ENCODE results near the gene CNTN5. TPM values are rescaled to one million over a fixed set of nuclear protein-coding genes. Genes with fewer than 3 reads are reported as not detected.
A peak's percentile ranks its signal among the peaks of the same experiment; 100 is the strongest.
"Not testable (repeated sequence)": the region's sequence is repeated elsewhere in the genome, so short reads cannot be mapped to it uniquely, and the experiment has no call there.

Gene CNTN5
- total RNA-seq, 1 donor from 2014 or later: not detected

DNA sequence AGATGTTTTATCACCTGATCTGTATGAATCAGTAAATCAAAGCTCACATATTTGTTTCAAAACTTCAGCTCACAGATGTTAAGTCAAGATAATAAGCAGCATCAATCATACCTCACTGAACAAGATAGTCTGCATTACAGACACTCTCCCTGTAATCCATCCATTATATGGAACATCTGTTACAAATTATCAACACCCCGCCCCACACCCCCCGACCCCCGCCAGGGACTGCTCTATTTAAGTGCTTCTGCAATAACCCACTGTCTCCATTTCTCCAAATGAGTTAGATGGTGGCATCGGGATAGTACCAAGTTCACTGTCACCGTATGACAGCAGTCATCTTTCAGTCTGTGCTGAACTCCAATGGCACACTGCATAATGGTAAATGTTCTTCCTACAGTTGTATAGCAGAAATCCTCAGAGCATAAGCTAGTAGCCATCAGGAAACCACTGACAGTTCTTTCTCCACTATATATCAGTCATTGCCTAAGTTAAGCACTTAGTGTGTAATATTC, 1219.3 kb downstream of the CNTN5 start:
- no peak overlapping the region for H3K4me3 Mint-ChIP-seq (ENCODE audit: unreplicated experiment)
- no peak overlapping the region for H3K27ac Mint-ChIP-seq (ENCODE audit: unreplicated experiment)
- DNase-seq (ENCODE audit: low spot score): no peak
- peaks cover 7% of the 10 kb centered on the region for H3K27me3 Mint-ChIP-seq (ENCODE audit: low read depth)
- no peaks in the 10 kb centered on the region for H3K4me1 Mint-ChIP-seq (ENCODE audit: low read depth)
- no peaks in the 10 kb centered on the region for H3K9me3 Mint-ChIP-seq (ENCODE audit: low read depth)
- TF ChIP-seq, protein P1, sequence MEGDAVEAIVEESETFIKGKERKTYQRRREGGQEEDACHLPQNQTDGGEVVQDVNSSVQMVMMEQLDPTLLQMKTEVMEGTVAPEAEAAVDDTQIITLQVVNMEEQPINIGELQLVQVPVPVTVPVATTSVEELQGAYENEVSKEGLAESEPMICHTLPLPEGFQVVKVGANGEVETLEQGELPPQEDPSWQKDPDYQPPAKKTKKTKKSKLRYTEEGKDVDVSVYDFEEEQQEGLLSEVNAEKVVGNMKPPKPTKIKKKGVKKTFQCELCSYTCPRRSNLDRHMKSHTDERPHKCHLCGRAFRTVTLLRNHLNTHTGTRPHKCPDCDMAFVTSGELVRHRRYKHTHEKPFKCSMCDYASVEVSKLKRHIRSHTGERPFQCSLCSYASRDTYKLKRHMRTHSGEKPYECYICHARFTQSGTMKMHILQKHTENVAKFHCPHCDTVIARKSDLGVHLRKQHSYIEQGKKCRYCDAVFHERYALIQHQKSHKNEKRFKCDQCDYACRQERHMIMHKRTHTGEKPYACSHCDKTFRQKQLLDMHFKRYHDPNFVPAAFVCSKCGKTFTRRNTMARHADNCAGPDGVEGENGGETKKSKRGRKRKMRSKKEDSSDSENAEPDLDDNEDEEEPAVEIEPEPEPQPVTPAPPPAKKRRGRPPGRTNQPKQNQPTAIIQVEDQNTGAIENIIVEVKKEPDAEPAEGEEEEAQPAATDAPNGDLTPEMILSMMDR (IDR thresholded peaks at IDR 0.05): no peak
- no peaks in the 10 kb centered on the region for H3K36me3 Mint-ChIP-seq (ENCODE audit: low read depth)

DNA sequence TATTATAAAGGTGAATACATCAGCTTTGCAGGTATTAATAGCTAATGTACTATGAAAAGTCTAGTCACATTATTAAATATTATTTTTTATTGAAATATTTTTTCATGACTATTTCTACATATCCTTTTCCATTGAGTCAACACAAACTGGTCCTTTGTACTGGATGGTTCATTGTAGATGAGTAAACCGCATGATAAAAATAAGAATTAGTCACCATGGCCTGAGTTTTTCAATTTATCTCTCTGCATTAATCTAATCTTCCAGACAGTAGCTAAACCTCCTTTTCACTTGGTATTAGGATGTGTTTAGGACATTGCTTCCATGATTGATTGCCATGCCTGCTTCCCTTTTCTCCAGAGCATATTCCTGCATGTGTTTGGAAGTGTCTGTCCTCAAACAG, 1227.0 kb downstream of the CNTN5 start:
- H3K27me3 Mint-ChIP-seq (ENCODE audit: low read depth): peaks cover 7% of the 10 kb centered on the region
- H3K4me3 Mint-ChIP-seq (ENCODE audit: unreplicated experiment): no peak overlapping the region
- no peaks in the 10 kb centered on the region for H3K36me3 Mint-ChIP-seq (ENCODE audit: low read depth)
- H3K9me3 Mint-ChIP-seq (ENCODE audit: low read depth): no peaks in the 10 kb centered on the region
- no peak for DNase-seq (ENCODE audit: low spot score)
- TF ChIP-seq, protein P1 (IDR thresholded peaks at IDR 0.05): no peak
- no peaks in the 10 kb centered on the region for H3K4me1 Mint-ChIP-seq (ENCODE audit: low read depth)
- no peak overlapping the region for H3K27ac Mint-ChIP-seq (ENCODE audit: unreplicated experiment)

DNA sequence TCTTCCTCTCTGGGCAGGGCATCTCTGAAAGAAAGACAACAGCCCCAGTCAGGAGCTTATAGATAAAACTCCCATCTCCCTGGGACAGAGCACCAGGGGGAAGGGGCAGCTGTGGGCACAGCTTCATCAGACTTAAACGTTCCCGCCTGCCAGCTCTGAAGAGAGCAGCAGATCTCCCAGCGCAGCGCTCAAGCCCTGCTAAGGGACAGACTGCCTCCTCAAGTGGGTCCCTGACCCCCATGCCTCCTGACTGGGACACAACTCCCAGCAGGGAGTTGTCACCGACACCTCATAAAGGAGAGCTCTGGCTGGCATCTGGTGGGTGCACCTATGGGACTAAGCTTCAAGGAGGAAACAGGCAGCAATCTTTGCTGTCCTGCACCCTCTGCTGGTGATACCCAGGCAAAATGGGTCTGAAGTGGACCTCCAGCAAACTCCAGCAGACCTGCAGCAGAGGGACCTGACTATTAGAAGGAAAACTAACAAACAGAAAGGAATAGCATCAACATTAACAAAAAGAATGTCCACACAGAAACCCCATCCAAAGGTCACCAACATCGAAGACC, 1236.6 kb downstream of the CNTN5 start:
- peaks cover 17% of the 10 kb centered on the region for H3K27me3 Mint-ChIP-seq (ENCODE audit: low read depth)
- H3K4me1 Mint-ChIP-seq (ENCODE audit: low read depth); H3K4me3 Mint-ChIP-seq (ENCODE audit: unreplicated experiment); H3K27ac Mint-ChIP-seq (ENCODE audit: unreplicated experiment); H3K9me3 Mint-ChIP-seq (ENCODE audit: low read depth); H3K36me3 Mint-ChIP-seq (ENCODE audit: low read depth): not testable (repeated sequence)
- DNase-seq (ENCODE audit: low spot score): peak; percentile 55

DNA sequence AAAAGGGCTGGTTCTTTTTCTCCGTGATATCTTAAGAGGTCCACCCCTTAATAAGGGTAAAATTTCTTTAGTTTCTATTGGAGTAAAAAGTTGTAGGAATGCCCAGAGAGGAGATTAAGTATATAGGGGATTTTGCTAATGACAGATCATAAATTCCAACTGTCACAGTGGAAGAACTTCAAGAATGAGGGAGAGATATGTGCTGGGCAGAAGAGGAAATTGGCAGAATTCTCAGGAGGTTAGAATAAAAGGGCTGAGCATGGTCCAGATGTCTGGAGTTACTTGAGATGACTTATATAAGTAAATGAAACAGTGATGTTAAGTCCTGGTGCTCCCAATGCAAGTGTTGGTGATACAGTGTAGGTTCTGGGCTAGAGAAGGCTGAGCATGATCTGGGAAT, 1248.8 kb downstream of the CNTN5 start:
- DNase-seq (ENCODE audit: low spot score): no peak
- no peaks in the 10 kb centered on the region for H3K27me3 Mint-ChIP-seq (ENCODE audit: low read depth)
- H3K4me1 Mint-ChIP-seq (ENCODE audit: low read depth): no peaks in the 10 kb centered on the region
- no peak overlapping the region for H3K4me3 Mint-ChIP-seq (ENCODE audit: unreplicated experiment)
- TF ChIP-seq, protein P1 (IDR thresholded peaks at IDR 0.05): no peak
- H3K27ac Mint-ChIP-seq (ENCODE audit: unreplicated experiment): no peak overlapping the region
- H3K9me3 Mint-ChIP-seq (ENCODE audit: low read depth): peaks cover 11% of the 10 kb centered on the region
- H3K36me3 Mint-ChIP-seq (ENCODE audit: low read depth): no peaks in the 10 kb centered on the region

DNA sequence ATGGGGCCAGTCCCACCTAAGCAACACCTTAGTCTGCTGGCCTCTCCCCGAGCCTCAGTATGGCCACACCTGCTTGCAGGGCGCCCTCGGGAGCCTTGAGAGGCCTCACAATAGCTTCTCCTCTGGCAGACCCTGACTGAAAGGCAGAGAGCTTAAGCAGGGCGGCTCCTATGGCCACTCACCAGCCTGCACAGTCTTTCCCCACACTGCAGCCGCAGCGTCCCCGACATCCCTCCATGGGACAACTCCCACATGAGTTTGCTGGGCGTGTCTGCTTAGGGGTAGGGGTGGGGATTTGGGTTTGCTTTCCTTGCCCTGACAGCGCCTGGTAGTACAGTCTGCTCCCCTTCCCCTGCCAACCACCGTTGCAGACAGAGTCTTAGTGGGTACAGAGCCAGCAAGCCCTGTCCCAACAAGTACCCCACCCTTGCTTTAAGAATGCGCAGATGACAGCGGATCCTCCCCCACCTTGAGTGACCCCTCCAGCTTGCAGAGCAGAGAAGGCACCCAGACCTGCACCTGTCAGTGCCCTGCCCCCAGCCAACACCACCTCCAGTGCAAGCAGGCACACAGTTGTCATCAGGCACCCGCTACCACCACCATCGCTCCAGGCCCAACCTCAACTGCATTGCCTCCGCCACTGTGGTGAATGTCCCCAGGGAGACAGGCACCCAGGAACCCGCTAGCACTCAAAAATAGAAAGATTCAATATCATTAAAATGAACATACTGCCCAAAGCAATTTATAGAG, 1252.5 kb downstream of the CNTN5 start:
- no peak overlapping the region for H3K27ac Mint-ChIP-seq (ENCODE audit: unreplicated experiment)

DNA sequence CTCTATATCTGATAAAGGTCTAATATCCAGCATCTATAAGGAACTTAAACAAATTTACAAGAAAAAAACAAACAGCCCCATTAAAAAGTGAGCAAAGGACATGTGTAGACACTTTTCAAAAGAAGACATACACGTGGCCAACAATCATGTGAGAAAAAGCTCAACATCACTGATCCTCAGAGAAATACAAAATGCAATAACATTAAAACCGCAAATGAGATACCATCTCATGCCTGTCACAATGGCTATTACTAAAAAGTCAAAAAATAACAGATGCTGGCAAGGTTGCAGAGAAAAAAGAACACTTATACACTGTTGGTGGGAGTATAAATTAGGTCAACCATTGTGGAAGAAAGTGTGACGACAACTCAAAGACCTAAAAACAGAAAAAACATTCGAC, 1253.7 kb downstream of the CNTN5 start:
- not testable (repeated sequence) for DNase-seq (ENCODE audit: low spot score); H3K27ac Mint-ChIP-seq (ENCODE audit: unreplicated experiment); H3K4me1 Mint-ChIP-seq (ENCODE audit: low read depth); H3K4me3 Mint-ChIP-seq (ENCODE audit: unreplicated experiment); H3K27me3 Mint-ChIP-seq (ENCODE audit: low read depth); H3K36me3 Mint-ChIP-seq (ENCODE audit: low read depth)
- H3K9me3 Mint-ChIP-seq (ENCODE audit: low read depth): peaks cover 16% of the 10 kb centered on the region

More for the DNA sequence above, 1252.5 kb downstream of the CNTN5 start:
- Mint-ChIP-seq H3K9me3 (ENCODE audit: low read depth) (peaks cover 14% of the 10 kb centered on the region), H3K27me3 (ENCODE audit: low read depth) (no peaks in the 10 kb centered on the region), H3K4me3 (ENCODE audit: unreplicated experiment) (no peak overlapping the region), H3K36me3 (ENCODE audit: low read depth) (no peaks in the 10 kb centered on the region), H3K4me1 (ENCODE audit: low read depth) (no peaks in the 10 kb centered on the region)
- TF ChIP-seq, protein P1 (IDR thresholded peaks at IDR 0.05): no peak
- peak; percentile 71 for DNase-seq (ENCODE audit: low spot score)

All from chondrocyte (in vitro differentiated cells).